ENCODE data around the gene RBMS3.

- TF ChIP-seq POLR2A (IDR thresholded peaks at IDR 0.05; ENCODE audit: low read length) (no peak), GATA1 (IDR thresholded peaks at IDR 0.05; ENCODE audit: low read depth, low read length) (no peak)
These were observed 362.2 kb downstream of the RBMS3 start for GRCh38 chr3:29643034-29643425.

Measured in erythroblast (primary cell).